Fibroblast of peridontal ligament (primary cell): Measurements from ENCODE around the gene CHAMP1.

Experiments
- DNase-seq: peaks from one replicate; pipeline ENCODE4 v3.0.0-alpha.2; 2010; ENCODE audit errors: extremely low read depth

CHAMP1 gene, protein sequence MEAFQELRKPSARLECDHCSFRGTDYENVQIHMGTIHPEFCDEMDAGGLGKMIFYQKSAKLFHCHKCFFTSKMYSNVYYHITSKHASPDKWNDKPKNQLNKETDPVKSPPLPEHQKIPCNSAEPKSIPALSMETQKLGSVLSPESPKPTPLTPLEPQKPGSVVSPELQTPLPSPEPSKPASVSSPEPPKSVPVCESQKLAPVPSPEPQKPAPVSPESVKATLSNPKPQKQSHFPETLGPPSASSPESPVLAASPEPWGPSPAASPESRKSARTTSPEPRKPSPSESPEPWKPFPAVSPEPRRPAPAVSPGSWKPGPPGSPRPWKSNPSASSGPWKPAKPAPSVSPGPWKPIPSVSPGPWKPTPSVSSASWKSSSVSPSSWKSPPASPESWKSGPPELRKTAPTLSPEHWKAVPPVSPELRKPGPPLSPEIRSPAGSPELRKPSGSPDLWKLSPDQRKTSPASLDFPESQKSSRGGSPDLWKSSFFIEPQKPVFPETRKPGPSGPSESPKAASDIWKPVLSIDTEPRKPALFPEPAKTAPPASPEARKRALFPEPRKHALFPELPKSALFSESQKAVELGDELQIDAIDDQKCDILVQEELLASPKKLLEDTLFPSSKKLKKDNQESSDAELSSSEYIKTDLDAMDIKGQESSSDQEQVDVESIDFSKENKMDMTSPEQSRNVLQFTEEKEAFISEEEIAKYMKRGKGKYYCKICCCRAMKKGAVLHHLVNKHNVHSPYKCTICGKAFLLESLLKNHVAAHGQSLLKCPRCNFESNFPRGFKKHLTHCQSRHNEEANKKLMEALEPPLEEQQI

DNA sequence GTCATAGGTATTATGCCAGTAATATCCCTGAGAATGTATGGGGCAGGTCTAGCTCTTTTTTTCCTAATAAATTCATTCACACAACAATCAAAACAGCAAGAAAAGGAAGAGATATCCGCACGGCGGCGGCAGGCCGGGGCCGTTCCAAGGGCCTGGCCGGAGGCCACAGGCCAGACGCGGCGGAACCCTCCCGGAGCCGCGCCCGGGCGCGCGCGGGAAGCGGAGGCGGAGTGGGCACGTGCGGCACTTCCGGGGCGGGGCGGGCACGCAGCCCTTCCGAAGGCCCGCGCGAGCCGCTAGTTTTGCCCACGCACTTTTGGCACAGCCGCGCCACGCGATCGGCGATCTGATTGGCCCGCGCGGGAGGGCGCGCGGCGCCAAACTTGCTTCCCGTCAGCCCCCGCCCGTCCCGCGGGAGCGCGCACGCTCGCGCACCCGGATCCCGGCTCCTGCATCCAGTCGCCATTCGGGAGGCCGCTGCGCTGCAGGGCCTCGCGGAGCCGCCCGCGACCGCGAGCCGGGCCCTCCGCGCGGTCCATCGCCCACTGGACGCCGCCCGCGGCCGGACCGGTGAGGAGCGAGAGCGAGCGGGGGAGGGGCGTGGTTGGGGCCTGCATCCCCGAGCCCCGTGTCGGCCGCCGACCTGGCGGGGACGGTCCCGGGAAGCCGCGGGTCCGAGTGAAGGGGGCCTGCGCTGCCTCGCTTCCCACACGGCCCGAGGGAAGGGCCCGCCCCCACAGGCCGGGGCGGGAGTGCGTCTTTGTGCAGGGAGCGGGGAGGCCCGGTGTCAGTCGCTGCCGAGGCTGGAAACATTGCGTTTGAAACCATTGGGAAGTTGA is at the start of gene CHAMP1:
Gene CHAMP1, plus strand, starts transcription at position 430 of the 839 bp plus-strand sequence. CDS start 9,340 bp downstream, outside the sequence.
- DNase-seq = peak; percentile 94

DNA sequence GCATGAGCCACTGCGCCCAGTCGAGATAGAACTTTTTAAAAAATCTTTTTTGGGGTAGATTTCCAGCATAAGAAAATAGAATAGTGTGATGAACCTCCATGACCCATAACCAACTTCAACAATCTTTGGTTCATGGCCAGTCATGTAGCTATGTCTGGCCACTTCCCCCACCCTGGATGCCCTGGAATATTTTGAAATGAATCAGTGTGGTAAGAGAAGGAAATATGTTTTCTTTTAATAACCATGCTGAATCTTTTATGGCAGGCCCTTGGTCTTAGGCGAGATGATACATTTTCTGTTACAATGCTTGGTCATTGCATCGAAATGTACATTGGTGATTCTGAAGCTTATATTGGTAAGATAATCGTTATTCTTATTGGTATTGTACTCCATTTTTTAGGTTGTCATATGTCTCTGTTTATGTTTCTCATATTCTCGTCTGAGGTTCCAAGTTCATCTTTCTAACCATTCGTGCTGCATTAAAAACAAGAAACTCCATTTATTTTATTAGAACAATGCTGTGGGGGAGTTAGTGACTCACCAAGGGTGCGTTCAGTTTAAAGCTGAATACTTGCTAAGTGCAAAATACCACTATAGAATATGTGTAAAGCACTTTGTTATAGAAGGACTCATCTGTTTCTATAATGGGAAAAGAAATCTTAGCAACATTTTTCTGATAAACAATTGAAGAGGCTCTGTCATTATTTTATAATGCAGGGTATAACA is 49.3 kb upstream of the CHAMP1 start:
- DNase-seq = peak; percentile 73

DNA sequence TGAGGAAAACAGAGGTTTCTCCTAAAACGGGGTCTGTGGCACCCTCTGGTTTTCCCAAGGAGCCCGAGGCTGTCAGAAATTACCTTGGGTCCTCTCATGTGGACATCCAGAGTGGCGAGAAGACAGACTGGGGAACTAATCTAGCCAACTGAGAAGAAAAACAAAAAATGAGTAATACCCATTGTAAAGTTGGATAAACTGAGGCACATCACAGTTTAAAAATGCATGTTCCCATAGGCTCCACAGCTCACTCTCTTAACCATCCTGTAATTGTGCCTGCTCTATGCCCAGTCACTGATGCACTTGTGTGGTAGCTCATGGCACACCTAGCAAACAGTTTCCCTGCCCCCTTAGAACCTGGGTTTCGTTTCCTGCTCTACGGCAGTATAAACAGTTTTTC is 48.1 kb upstream of the CHAMP1 start:
- no peak for DNase-seq

DNA sequence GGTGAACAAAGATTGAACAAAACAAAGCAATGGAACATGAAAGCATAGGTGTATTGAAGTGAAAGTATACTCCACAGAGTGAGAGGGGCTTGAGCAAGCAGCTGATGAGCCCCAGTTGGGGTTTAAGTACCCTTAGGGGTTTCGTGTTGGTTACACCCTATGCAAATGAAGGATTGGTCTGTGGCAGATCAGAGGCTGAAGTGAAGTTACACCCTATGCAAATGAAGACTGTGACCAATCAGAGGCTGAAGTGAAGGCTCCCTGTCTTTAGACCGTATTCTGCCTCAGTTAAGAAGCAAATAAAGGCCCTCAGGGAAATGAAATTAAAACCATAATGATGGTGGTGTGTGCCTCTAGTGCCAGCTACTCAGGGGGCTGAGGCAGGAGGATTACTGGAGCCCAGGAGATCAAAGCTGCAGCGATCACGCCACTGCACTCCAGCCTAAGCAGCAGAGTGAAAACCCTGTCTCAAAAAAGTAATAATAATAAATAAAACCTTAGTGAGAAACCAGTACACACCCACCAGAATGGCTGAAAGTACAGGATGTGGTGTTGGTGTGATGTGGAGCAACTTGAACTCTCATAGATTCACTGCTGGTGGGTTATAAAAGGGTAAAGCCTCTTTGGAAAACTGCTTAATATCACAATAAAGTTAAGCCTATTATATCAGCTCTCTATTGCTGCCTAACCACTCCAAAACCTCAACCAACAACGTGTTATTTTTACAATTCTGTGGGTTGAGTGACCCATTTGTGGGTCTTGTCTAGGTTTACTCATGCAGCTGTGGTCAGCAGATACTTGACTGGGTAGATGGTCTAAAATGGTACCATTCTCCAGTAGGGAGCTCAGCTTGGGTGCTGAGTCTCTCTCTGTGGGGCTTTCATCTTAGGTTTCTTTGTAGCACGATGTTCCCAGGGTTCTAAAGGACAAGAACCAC is 45.7 kb upstream of the CHAMP1 start:
- no peak for DNase-seq

DNA sequence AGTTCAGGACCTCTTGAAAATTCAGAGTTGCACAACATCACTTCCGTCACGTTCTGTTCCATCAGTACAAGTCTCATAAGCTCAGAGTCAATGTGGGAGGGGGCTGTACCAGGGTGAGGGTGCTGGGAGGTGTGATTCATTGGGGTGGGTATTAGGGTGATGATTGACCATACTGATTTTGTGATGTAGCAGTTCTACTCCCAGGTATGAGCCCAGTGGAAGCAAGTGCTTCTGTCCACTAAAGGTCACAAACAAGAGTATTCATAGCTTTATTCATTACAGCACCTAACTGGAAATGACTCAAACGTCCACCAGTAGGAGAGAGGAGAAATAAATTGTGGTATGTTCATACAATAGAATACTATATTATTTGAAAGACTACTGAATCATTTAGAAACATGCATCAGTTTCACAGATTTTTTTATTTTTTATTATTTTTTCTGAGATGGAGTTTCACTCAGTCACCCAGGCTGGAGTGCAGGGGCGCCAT is 45.0 kb upstream of the CHAMP1 start:
- no peak for DNase-seq

DNA sequence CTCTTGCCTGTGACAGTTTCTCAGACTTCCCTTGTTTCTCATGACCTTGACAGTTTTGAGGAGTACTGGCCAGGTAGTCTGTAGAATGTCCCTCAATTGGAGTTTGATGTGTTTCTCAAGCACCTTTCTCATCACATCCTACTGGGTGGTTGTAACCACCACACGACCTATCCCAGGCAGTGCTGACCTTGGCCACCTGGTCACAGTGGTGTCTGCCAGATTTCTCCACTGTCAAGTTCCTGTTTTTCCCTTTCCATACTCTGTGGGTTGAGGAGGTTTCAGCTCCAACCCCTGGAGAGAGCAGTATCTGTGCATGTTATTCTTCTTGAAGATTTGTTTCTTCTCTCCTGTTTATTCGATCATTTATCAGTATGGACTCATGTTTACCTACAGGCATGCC is 41.3 kb upstream of the CHAMP1 start:
- DNase-seq = no peak

DNA sequence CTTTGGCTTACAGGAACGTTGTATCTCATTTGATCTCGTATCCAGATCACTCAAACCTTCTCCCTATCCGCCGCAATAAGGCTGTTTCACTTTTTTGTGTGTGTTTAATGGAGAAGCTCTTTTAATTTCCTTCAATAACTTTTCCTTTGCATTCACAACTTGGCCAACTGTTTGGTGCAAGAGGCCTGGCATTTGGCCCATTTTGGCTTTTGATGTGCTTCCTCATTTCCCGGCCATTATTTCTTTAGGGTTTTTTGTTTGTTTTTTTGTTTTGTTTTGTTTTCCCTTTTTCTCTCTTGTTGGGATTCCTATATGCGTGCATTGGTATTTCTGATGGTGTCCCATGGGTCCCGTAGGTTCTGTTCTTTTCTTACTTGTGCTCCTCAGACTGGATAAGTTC is 39.0 kb upstream of the CHAMP1 start:
- DNase-seq = no peak

DNA sequence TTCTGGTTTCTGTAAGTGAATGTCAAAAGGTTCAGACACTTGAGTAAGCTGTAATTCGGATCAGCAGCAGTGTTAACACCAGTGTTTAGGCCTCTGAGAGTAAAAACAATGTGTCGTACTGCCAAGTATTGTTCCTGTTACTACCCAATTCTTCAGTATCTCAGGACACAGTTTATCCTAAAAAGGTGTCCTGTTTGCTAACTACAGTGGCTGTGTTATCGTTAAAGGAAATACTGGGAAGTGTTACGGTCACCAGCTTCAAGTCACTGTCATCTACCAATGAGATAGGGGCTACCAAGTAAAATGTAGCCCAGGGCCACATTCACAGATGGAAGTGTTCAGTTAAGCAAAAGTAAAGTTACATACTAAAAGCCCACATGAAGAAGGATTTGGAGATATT is 35.2 kb upstream of the CHAMP1 start:
- no peak for DNase-seq

DNA sequence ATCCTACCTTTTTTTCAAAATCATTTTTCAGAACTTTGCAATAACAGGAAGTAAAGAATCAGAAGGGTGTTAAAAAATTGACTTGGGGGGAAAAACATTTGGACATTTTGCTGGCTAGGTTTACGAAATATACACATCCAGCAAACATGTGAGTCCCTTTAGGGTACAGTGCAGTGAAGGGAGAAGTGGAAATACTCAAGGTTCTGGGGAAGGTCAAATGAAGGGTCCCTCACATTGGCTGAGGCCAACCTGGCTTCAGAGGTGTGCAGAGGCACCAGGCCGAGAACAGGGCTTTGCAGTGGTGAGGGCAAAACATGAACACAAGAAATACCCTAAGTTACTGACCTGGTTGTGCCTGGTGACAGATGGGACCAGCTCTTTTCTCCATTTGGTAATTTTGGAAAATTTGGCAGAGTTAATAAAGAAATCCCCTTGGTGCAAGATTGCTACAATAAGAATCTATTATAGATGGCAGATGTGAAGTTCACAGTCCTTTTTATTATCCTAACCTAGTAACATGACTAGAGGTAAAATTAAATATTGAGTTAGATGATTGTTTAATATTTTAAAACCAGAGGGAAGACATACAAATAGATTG is 34.4 kb upstream of the CHAMP1 start:
- no peak for DNase-seq

DNA sequence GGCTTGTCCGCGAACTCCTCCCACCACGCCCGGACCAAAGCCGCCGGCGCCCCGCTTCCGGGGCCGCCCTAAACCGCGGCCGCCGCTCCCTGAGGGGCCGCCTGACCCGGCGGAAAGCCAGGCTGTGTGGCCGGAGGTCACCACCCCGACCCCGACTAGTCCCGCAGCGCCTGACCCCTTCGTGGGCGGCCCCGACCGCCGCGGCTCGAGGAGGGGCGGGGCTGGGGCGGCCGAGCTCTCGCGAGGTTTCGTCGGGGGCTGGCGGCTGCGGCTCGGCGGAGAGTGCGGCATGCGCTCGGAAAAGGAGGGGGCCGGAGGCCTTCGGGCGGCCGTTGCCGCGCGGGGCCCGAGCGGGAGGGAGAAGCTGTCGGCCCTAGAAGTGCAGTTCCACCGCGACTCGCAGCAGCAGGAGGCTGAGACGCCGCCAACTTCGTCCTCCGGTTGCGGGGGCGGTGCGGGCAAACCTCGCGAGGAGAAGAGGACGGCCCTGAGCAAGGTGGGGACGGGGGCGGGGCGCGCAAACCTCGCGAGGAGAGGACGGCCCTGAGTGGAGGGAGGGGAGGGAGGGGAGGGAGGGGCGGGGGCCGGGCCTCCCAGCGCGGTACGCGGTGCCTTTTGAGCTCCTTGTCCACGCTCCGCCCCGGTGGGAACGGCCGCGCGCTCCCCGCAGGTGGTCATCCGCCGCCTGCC is 32.8 kb upstream of the CHAMP1 start, which contains the start of gene UPF3A:
Gene UPF3A, plus strand, starts transcription at position 251 of the 690 bp plus-strand sequence. Its CDS starts 39 bp downstream, at position 290.
- peak; percentile 85 for DNase-seq

DNA sequence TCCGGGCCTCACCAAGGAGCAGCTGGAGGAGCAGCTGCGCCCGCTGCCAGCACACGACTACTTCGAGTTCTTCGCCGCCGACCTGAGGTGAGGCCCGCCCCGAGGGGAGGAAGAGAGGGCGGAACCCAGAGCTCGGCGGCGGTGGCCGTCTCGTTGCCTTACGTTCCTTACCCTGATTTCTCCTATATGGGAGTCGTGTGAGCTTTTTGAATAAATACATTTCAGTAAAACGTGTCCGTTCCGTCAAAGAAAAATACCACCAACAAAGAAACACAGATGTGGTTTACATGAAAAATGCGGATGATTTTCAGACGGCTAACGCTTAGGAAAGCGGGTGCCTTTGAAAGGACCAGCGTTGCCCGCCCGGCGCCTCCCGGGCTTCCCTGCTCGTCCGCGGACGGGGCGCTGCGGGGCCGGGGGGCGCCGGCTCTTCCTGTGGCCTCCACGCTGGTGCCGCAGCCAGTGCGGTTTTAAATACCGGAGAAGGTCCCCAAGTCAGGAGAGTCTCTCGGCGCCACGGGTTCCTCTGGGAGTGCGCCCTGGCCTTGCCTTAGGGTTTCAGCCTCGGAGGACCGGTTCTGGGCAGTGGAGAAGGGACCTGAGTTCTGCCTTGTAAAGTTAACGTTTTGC is 32.1 kb upstream of the CHAMP1 start:
- peak; percentile 64 for DNase-seq

DNA sequence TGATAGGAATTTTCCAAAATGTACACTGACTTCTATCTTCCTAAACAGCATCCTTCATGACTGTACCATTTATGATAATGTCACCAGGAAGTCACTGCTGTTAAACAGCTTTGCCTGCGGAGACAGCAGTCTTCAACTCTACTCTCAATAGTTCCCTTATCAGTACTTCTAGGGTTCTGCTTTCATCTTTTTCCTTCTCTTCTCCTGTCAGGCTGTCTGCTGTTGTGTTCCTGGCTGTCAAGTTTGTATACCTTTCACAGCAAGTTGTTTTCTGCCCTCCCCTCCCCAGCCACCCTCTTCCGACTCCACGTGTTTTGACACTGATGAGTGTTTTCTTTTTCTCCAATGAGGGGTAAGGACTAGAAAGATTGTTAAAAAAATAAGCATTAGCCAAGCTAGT is 30.7 kb upstream of the CHAMP1 start:
- no peak for DNase-seq

DNA sequence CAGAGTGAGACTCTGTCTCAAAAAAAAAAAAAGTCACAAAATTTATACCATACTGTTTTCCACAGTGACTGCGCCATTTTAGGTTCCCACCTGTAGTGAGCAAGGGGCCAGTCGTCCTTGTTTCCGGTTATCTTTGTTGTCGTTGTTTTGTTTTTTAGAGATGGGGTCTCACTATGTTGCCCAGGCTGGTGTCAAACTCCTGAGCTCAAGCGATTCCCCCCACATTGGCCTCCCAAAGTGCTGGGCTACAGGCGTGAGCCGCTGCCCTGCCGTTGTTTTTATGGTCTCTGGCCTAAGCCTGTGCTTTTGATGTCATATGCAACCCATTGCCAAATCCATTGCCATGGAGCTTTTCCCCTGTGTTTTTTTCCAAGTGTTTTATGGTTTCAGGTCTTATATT is 29.6 kb upstream of the CHAMP1 start:
- DNase-seq = no peak

DNA sequence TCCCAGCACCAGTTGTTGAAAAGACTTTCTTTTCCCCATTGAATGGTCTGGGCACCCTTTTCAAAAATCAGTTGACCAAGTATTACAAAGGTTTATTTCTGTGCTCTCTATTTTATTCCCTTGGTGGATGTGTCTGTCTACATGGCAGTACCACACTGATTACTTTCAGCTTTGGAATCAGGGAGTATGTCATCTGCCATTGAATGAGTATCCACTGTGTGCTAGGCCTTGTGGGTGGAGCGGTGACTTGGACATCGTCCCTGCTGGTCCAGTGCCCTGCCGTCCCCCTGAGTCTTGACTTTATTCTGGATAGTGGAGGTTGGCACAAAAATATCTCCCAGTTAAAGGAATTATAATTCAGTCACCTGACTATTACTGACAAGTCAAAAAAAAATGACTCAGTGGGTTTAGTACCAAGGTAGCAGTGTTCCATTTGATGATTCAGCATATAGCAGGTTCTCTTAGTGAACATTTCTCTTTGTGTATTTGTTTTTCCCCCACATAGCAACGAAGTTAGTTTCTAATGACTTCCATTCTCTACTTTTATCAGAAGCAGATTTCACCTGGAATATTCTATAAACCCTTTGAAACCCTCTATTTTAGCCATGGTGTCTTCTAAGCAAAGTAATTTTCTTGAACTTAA is 29.0 kb upstream of the CHAMP1 start:
- DNase-seq = no peak

DNA sequence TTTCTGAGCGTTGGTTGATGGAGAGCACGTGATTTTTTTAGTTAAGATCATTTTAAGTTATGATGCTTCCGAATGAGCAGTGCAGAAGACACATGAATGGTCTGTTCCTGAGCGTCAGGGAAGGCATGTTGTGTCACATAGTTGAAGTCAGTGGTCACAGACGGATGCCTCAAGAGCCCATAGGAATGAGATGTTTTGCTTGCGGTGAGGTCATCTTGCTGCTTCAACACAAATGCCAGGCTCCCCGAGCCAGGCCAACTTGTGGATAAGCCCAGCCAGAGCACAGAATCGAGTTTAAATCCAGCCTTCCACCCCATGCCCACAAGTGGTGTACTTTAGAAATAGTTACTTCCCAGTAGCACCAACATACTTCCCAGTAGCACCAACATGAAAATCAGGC is 27.5 kb upstream of the CHAMP1 start:
- DNase-seq = peak; percentile 42

DNA sequence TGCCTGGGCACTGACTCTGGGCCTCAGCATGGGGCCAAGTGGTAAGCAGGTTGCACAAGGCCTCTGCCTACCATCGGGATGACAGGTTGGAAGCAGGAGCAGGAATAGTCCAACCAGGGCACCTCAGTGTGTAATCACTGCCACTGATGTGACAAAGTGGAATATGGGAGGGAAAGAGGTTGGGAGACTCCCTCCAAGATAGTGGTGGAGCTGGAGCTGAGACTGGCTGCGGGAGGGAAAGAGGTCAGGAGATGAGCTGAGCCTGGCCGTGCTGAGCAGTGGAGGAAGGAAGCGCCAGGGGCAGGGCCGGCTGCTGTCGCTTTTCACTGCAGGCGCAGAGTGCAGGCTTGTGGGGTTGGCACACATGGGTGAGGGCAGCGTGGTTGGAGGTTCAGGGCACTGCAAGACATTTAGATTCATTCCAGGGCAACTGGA is 26.1 kb upstream of the CHAMP1 start:
- no peak for DNase-seq

DNA sequence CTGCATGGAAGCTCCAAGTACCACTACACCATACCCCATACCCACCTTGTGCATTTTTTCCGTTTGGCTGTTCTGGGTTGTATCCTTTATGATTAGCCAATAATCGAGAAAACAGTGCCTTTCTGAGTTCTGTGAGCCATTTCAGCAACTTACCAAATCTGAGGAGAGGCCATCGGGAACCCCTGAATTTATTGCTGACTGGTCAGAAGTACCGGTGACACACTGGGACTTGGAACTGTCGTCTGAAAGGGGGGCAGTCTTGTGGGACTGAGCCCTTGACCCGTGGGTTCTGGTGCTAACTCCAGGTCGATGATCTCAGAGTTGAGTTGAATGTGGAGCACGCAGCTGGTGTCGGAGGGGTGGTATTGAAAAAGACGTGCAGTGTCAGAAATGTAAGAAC is 17.9 kb upstream of the CHAMP1 start:
- no peak for DNase-seq

DNA sequence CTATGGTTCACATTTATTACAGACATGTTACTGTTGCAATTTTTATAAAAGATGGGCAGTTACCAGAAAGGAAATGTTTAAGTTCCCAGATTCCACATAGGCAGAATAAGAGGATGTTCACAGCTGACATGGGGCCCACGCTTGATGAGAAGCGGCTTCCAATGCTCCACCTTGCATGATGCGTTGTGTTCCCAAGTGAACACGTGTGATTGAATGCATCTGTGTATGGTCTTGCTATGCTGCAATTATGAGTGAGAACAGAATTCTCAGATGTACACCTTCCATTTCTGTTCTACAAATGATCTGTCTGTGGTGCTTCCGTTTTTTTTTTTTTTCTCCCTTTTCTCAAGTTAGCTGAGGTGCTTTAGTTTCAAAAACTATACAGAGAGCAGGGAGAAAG is 17.4 kb upstream of the CHAMP1 start:
- DNase-seq = no peak
